Glomerular visceral epithelial cell (primary cell): ENCODE data around the gene ANK3.
"Not testable (repeated sequence)": the region's sequence is repeated elsewhere in the genome, so short reads cannot be mapped to it uniquely, and the experiment has no call there.

ENCODE experiments used
- DNase-seq: peaks from one replicate; pipeline ENCODE4 v3.0.0-alpha.2; 2016; ENCODE audit errors: extremely low spot score

ANK3 gene

GRCh38 chr10:60305380-60305892 is 84.2 kb downstream of the ANK3 start:
- no peak for DNase-seq

- no peak for DNase-seq
These were observed 84.8 kb downstream of the ANK3 start for GRCh38 chr10:60304829-60305379.

- DNase-seq: no peak
These were observed 85.9 kb downstream of the ANK3 start for GRCh38 chr10:60303778-60304177.

DNA sequence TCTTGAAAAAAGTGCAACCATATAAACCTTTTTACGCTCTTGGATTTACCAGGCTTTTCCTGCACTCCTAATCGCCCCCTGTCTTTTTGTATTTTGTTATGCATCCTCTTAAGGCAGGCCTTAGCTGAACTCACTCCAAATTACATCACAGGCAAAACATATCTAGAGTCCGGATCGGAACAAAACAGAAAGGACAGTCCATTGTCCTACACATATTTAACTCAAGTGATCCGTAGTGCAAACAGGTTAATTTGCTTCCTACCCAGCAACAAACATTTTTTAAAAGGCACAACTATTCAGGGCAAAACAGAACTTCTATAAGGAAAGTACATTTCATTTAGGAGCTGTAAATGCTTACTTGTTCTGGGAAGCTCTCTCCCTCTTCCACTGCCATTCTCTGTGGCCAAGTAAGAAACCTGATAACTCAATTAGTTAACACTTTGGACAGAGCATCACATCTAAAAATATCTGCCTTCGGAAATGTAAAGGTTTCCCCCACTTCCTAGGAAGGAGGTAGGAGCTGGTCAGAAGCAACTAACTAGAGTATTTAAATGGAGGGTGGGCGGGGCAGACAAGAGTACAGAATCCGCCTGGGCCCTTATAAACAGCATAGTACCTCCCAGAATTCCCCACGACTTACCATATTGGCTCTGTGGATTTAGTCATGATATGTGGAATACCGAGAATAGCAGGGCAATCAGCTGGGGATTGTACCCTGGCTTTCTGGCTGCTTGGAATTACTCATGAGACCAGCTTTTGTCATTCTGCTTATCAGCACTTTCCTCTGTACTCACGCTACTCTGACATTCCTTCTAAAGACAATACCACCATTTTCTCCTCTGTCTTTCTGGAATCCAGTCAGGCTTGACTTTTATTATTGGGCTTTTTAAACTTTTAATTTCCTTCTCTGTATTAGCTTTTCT is 89.5 kb downstream of the ANK3 start:
- peak; percentile 3 for DNase-seq

DNA sequence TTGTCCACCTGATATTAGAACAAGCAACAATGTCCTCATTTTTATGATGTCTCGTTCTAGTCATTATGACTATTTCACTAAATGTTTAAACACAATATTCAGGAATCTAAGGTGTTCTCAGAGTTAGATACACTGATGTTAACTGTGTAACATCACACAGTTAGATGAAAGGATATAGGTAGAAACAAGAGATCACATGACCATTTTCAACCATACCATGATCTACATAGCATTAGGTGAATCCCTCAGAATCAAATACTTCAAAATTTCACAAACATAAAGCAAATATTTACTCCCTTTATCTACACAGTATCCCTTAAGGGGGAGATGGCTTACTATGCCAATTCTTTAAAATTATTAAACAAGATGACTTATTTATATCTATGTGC is 90.3 kb downstream of the ANK3 start:
- no peak for DNase-seq

DNA sequence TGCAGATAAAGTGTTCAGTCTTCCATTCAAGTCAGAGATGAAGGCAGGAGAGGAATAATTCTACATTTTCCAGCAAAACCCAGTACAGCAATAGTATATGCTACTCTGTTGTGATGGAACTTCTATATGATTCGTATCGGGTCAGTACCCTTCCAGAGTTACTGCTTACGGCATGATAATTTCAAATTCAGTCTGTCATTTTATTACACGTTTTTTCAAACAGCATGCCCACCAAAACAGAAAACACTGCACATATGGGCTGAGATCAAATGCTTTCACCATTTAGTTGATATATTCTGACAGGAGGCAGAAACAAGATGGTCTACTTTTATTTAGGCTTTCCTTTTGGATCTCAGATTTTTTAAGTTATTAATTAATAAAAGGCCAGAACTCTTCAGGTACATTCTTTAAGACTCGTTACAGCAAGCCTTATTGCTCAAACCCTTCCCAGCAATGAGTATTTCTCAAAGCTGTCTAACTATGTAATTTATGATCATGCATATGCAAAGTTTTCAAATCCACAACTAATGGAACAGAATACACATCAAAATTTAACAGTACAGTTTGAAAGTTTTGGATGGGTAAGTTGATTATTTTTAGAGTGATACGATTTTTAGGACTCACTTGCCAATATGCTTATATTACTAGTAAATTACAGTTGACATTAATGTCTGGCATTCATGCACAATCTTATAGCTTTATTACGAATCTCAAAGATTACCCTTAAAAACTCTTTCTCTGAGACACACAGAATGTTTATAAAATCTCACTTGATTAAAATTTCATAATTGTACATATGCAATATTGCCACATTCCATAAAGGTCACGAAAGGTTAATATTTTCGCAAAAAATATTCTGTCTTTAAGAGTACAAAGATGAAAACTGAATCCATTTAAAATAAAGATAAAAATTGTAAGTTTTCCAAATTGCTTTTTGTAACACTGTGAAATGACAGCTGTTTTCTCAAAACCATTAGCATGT is 91.0 kb downstream of the ANK3 start:
- no peak for DNase-seq

DNA sequence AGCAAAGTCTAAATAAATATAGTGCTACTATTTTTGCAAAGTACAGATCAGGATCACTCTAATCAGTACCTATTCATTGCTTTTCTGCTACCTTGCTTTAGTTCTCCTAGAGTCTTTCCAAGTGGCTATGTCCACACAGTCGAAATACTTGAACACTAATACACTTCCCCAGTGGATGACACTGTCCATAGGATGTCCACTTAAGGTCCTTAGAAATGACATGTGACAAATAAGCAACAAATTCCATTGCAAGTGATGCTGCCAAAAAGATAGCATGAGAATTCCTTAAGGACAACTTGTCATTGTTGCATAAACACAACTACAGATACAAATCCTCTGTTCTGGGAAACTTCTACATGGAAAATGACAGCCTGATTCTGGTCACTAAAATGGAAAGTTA is 93.6 kb downstream of the ANK3 start:
- no peak for DNase-seq

DNA sequence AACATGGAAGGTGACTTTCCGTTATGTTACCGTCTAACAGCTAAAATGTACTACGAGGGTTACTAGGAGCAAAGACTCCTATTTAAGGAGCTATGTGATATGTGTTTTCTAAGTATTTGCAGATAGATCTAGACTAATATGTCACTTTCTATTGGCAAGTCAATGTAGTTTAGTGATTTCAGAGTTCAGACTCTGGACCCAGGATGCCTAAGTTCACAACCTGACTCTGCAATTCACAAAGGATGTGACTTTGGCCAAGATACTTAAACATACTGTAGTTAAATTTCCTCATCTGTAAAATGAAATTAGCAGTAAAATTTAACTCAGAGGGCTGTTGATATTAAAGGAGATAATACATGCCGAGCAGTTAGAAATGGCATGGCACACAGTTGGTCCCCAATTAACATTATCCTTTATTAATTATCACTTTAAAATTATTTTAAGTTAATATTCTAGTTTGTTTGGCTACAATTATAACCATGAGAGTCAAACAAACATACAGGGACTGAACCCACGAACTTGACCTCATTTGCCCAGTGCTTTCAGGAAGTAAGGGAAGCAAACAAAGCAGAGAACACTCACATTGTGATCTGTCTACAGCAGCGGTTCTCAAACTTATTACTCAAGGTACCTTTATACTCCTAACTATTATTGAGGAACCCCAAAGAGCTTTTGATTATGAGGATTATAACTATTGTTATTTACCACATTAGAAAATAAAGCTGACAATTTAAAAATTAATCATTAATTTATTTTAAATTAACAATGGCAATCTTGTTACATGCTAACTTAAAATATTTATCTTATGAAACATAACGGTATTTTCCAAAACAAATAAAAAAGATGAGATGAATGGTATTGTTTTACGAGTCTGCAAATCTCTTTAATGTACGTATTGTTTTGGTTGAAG is 94.4 kb downstream of the ANK3 start:
- no peak for DNase-seq

DNA sequence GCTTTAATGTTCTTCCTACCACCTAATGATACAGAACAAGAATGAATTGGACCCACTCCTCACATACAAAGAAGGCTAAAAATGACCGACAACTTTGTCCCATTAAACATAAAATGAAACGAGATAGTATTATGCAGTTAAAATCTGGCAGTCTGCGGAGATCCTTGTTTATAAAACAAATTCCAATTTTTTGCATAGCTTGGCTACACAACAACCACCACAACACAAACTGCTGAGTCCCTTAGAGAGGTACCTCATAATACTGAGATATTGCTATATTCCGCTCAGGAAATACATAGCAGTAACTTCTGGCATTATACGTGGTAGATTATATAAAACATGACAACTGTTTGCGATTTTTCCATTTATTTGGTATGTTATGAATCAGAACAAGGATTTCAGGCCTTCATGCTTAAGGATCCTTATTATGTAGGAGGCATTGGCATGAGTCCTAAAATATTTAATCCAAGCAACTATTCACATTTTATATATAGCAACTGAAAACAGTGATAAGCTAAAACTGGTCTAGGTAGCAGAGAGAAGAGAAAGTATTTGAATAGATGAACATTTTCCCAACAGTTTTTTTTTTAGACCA is 96.0 kb downstream of the ANK3 start:
- DNase-seq: no peak

- no peak for DNase-seq
These were observed 96.7 kb downstream of the ANK3 start for GRCh38 chr10:60292998-60293397.

- DNase-seq: not testable (repeated sequence)
These were observed 97.1 kb downstream of the ANK3 start for GRCh38 chr10:60292536-60292935.

- no peak for DNase-seq
These were observed 98.2 kb downstream of the ANK3 start for GRCh38 chr10:60291344-60291930.

GRCh38 chr10:60290558-60290957 is 99.1 kb downstream of the ANK3 start:
- no peak for DNase-seq

GRCh38 chr10:60289800-60290199 is 99.9 kb downstream of the ANK3 start:
- DNase-seq: no peak

DNA sequence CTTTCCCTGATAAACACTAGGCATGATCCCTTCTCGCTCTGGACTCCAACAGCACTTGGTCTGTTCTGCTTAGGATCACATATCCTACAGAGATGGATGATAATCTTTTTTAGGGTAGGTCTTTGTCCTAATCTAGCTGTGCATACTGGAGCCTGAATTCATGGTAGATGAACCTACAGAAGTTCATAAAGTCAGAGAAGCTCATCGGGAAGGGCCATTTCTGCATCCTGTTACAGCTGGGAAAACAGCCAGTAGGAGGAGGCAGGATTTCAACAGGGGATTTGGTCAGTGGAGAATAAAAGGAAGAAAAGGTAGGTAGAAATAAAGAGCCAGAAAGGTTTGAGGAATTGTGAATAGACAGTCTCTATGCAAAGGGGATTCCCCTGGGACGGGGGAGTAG is 101.4 kb downstream of the ANK3 start:
- DNase-seq: no peak

GRCh38 chr10:60286559-60286958 is 103.1 kb downstream of the ANK3 start:
- no peak for DNase-seq

- peak; percentile 2 for DNase-seq
These were observed 106.3 kb downstream of the ANK3 start for GRCh38 chr10:60283397-60283796.

GRCh38 chr10:60282771-60283353 is 106.8 kb downstream of the ANK3 start:
- DNase-seq: peak; percentile 28

DNA sequence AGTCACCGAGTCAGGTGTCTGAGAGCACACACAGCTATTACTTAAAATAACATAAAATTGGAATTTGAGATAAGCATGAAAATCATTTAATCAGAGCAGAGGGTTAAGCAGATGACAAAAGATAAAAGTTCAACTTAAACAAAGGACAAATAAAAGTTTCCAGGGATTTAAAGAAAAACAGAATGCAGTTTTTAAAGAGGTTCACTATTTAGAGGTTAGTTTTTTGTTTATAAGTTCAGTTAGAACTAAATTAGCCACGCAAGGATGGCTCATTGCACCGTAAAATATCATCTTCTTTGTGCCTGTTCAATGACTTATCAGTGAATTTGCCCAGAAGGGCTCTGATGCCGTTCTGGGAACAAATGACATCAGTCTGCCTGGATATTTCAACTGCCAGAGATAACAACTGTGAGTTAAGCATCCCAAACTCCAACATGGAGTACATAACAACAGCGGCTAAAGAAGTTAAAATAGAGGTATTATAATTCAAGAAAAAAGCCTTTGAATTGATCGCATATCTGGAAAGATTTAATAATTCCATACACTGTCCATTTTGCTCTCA is 107.8 kb downstream of the ANK3 start:
- DNase-seq: no peak
